Measurements from ENCODE around the gene KDM4B.
A peak's percentile ranks its signal among the peaks of the same experiment; 100 is the strongest.

The KDM4B gene

DNA sequence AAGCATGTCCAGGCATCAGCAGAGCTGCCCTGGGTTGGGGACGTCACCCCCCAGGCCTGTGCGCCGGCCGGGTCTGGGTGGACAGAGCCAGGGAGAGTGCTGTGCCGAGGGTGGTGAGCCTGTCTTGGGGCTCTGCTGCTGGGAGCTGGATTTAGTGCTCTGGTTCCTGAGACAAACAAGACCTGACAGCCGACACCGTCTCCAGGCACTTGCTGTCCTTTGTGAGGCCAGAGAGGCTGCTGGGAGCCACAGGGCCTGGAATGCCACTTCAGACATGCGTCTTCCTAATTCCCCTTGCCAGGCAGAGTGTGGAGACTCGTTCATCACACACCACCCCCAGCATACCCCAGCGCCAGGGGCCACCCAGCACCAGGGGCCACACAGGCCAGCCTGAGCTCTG lies 165.8 kb downstream of the KDM4B start:
- no peak for DNase-seq (ENCODE audit: low read depth in 2 of 2)

DNA sequence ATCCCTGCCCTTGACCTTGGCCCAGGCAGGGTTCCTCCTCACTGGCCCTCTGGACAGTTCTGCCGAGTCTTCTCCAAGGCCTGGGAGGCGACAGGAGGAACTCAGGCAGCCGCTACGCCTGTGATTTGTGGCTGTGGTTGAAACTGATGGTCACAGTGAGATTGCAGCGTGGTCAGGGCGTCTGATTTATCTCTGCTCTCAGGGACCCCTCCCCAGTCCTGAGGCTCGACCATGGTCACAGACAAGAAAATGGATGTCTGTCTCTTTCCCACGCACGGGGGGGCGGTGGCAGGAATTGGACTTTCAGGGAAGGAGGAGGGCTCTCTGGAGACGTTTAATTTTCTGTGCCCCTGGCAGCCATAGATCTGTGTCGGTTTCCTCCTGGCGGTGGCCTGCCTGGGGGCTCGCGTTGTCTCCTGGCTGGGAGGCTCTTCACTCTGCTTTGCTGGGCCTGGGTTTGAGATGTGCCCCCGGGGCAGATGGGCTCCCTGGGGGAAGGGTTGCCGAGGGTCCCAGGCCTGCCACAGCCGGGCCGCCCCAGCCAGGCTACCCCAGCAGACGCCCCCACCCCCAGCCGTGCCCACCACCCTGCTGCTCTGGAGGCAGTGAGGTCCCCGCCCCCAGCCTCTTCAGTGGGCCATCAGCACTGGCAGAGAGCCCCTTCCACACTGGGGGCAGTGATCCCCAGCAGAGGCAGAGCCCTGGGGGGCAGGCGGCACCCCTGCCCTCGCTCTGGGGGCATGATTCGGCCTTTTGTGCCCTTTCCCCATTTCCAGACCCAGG lies 167.4 kb downstream of the KDM4B start:
- no peak for DNase-seq (ENCODE audit: low read depth in 2 of 2)

DNA sequence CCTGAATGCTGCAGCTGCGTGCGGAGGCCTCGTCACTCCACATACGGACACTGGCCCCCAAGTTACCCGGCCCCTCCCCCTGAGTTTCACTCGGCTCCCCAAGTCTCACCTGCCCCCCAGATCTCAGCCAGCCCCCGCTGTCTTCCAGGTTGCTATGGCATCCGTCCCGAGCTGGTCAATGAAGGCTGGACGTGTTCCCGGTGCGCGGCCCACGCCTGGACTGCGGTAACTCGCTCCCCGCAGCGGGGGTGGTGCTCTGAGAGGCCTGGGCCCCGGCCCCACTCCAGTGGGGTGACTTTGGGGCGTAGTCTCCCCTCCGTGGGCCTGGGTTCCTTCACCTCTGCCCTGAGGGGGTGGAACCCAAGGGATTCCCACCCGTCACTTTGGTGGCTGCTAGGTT lies 168.2 kb downstream of the KDM4B start:
- DNase-seq (ENCODE audit: low read depth in 2 of 2), result no peak

DNA sequence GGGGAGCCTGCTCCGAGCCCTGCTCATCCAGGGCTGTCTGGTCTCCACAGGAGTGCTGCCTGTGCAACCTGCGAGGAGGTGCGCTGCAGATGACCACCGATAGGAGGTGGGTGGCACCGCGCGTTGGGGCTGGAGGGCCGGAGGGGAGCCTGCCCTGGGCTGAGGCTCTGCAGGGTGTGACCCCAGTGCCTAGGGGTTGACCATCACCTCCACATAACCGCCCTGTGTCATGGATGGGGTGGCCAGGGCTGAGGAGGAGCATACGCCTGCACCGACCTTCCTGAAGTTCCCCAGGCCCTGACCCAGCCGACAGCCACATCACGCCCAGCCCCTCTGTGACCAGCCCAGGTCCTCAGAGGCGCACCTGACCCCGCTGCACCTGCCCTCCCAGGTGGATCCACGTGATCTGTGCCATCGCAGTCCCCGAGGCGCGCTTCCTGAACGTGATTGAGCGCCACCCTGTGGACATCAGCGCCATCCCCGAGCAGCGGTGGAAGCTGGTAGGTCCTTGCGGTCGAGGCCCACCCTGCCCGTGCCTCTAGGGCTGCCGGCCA lies 168.7 kb downstream of the KDM4B start:
- DNase-seq (ENCODE audit: low read depth in 2 of 2), result no peak

DNA sequence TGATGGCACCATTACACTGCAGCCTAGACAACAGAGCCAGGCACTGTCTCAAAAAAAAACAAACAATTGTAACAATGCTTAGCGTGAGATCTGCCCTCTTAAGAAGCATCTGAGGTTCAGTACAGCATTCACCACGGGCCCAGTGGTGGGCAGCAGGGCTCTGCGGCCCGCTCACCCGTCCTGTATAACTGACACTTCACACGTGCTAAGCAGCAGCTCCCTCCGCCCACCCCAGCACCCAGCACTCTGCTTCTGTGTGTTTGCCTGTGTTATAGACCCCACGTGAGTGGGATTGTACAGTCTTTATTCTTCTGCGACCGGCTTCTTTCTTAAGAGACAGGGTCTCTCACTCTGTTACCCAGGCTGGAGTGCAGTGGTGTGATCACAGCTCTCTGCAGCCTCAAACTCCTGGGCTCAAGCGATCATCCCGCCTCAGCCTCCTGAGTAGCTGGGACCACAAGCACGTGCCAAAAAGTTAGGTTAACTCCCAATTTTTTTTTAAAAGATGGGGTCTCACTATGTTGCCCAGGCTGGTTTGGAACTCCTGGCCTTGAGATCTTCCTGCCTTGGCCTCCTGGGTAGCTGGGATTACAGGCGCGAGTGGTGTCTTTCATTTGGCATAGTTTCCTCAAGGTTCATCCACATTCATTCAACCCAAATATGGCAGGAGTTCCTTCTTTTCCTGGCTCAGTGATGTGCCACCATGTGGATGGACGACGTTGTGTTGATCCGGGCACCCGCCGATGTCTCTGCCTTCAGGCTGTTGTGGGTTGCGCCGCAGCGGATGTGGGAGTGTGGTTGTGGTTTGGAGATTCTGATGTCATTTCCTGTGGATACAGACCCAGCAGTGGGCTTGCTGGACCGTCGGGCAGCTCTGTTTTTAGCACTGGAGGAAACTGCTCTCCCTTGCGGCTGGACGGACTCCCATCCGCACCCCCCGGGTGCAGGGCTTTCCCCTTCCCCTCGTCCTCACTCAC lies 170.0 kb downstream of the KDM4B start:
- peak; percentile 32 to 83 for DNase-seq (ENCODE audit: low read depth in 2 of 2)

DNA sequence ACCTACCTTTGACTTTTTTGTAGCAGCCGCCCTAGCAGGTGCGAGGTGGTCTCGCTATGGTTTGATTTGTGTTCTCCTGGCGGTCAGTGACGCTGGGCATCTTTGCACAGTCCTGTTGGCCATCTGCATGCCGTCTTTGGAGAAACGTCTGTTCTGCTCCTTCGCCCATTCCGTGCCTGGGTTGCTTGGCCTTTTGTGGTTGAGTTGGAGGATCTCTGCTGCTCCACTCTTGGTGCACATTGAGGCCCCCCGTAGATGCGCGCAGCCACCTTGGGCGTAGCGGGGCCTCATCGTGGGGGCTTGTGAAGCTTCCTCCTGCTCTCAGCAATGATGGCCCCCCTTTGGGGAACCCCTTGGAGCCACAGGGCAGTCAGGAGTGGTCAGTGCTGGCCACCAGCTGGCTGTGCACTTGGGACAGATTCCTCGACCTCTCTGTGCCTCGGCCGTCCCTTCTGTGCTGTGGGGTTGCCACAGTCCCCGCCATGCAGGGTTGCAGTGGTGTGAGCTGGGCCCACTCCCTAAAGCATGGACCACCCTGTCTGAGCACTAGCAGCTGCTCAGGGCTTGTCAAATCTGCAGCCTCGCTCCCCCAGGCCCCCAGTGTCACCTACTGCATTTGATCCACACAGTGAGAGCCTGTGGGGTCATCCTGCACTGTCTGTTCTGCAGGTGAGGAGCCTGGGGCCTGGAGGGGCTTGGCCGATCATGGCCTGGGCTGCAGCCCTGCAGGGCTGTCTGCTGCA lies 170.8 kb downstream of the KDM4B start:
- no peak for DNase-seq (ENCODE audit: low read depth in 2 of 2)

DNA sequence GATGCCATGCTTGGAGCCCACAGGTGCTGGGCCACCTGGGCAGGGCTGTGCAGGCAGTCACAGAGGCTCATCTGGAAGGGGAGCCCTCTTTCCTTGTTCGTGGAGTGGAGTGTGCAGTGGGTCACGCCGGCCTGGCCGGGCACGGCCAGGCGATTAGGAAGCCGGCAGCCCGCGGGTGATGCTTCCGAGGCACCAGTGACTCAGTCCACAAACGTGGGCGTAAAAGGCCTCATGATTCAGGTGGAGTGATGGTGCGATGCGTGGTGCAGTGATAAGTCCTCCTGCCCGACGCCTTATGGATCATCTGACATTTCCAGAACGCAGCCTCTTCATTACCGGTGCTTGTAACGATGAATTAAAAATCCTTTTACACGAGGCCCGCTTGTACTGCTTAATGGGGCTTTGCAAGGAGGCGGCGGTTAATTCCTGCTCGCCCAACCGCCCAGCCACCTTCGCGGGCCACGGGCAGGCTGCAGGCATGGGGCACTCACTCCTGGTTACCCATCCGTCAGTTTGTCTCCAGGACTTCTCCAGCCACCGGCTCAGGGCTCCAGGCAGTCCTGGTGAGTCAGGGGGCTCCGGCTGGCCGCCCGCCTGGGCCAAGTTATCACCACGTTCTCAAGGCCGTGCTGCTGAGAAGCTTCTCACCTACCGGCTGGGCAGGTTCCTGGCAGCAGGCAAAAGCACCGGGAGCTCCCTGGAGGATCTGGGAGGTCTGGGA lies 172.4 kb downstream of the KDM4B start:
- no peak for DNase-seq (ENCODE audit: low read depth in 2 of 2)

DNA sequence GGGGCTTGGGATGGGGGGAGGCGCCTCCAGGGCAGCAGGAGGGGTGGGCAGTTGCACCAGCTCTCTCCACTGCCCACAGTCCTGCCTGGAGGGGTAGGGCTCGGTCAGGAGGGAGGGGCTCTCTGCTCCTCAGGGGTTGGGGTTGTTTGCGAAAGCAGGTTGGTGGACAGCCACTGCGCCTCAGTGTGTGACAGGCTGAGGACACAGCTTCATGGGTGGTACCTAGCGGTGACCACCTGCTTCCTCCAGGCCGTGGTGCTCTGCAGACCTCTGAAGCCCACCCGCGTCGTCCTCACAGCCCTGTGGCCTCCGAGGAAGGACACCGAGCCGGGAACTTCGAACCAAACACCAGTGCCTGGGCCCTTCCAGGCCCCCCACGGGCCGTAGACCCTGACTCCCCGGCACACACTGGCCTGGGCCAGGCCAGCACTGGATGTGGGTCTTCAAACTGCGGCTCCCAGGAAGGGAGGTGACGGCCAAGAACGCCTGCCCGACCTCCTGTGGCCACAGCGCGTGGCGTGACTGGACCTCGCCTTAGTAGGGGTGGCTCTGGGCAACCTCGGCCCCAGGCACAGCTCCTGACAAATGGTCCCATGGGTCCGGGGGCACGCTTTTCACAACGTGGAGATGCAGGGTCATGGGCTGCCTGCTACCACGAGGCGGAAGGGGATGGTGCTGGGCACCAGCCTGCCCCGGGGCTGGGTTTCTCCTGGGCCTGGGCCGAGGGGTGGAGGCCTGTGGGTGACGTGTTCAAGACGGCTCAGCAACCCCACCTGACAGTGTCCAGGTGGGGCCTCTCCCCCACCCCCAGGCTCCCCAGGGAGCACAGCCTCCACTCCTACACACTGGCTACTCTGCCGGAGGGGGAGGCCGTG lies 173.2 kb downstream of the KDM4B start:
- DNase-seq (ENCODE audit: low read depth in 2 of 2), result no peak

DNA sequence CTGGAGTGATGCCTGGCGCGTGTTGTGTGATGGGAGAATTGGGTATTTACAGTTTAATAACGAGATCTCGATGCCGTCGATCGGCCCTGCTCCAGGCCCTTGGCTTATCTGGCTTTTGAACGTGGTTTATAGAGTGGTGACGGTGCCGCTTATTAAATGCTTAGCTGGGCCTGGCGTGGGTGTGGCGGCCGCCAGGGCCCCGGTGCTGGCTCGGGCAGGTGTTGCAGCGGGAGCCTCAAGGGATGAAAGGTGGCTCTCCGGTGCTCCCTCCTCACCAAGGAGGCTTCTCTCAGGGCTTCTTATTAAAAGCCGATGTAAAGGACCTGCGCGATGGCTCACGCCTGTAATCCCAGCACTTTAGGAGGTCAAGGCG lies 173.8 kb downstream of the KDM4B start:
- DNase-seq (ENCODE audit: low read depth in 2 of 2), result no peak

DNA sequence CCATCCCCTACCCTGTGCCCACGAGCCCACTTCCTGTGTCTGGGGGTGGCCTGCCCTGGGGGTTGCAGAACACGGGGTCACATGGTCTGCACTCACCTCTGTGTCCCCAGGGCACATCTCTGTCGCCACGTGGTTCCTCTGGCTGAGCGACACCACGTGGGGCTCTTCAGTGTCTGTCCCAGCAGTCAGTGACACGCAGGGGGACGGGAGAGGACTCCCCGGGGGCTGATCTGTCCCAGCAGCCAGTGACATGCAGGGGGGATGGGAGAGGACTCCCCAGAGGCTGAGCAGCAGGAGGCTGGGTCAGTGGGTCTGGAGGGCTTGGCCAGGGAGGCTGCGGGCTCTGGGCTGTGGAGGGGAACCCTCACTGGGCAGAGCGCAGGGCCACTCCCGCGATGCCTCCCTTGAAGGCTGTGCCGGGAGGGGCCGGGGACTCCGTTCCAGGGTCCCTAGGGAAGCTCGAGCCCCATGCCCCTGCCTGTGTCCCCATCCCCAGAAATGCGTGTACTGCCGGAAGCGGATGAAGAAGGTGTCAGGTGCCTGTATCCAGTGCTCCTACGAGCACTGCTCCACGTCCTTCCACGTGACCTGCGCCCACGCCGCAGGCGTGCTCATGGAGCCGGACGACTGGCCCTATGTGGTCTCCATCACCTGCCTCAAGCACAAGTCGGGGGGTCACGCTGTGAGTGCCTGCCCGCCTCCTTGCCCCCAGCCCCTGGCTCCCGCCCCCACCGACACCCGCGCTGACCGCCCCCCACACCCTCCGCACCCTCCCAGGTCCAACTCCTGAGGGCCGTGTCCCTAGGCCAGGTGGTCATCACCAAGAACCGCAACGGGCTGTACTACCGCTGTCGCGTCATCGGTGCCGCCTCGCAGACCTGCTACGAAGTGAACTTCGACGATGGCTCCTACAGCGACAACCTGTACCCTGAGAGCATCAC lies 174.8 kb downstream of the KDM4B start:
- DNase-seq (ENCODE audit: low read depth in 2 of 2), result no peak

DNA sequence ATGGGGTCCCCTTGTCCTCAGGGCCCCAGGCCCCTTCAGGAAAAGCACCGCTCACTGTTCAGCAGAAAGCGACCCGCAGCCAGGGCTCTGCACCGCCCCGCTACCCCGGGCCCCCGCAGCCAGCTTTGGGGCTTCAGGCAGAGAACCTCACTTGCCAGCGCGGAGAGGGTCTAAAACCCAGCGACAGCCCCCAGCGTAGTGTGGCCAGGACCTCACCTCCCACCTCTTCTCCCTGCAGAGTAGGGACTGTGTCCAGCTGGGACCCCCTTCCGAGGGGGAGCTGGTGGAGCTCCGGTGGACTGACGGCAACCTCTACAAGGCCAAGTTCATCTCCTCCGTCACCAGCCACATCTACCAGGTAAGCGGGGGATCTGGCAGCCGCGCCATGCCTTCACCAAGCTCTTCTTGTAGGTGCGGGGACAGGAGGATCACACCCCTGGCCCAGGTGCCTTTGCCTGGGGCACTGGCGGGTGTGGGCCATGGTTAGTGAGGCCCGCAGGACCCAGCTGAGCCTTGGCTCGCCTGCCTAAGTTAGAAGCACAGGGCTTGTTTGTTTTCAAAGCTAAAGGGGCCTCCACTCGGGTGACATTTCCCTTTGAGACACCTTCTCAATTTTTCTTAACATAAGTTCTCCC lies 175.7 kb downstream of the KDM4B start:
- DNase-seq (ENCODE audit: low read depth in 2 of 2), result no peak

DNA sequence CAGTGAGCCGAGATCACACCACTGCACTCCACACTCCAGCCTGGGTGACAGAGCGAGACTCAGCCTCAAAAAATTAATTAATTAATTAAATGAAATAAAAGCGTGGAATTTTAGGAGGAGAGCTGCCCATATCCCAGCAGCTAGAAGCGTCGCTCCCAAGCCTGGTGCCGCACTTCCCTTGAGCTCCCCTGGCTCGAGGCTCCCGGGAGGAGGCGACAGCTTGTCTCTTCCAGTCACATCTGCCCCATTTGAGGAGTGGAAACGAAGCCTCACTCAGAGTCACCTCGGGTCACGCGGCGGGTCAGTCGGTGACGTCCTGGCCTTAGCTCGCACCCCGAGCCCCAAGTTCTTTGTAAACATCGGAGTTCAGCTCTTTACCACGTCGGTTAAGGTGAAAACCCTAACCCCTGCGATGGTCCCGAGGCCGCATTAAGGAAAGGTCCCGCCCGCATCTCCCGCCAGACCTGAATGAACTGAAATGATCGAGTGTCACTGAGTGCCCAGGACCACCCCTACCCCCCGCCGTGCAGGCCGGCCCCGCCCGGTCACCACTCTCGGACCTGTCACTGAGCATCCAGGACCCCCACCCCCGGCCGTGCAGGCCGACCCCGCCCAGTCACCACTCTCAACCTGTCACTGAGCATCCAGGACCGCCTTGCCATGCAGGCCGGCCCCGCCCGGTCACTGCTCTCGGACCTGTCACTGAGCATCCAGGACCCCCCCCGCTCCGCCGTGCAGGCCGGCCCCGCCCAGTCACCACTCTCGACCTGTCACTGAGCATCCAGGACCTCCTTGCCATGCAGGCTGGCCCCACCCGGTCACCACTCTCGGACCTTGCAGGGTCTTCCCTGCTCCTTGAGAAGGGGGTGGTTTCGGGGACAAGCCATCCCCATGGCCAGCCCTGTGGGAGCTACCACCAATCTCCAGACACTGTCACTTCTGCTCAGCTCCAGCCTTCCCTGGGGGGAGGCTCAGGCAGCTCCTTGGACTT lies 176.9 kb downstream of the KDM4B start:
- DNase-seq (ENCODE audit: low read depth in 2 of 2), result no peak

DNA sequence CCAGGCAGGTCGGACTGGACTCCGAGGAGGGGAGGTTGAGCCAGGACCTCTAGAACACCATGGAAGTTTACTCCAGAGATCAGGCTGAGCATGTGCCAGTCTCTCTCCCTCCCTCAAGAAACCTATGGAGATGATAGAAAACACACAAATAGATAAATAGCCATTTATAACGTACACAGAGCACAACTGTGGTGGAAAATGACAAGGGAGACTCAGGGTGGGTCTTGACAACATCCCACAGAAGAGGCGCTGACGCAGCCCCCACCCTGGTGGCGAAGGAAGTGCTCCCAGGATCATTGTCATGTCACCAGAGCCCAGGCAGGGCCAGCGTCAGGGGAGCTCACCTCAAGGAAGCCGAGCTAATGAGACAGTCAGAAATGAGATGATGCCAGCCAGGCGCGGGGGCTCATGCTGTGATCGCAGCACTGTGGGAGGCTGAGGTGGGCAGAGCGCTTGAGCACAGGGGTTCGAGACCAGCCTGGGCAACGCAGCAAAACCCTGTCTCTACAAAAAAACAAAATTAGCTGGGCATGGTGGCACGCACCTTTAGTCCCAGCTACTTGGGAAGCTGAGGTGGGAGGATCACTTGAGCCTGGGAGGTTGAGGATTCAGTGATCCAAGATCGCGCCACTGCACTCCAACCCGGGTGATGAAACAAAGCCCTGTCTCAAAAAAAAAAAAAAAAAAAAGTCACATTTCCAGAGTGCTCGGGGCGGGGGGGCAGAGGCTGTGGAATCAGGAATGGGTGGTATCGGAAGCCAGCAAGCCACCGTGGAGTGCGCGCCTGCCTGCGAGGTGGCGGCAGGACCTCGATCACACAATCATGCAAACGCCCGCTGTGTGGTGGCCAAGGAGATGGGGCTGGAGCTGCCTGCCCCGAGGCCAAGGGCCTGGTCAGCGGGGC lies 178.4 kb downstream of the KDM4B start:
- no peak for DNase-seq (ENCODE audit: low read depth in 2 of 2)

DNA sequence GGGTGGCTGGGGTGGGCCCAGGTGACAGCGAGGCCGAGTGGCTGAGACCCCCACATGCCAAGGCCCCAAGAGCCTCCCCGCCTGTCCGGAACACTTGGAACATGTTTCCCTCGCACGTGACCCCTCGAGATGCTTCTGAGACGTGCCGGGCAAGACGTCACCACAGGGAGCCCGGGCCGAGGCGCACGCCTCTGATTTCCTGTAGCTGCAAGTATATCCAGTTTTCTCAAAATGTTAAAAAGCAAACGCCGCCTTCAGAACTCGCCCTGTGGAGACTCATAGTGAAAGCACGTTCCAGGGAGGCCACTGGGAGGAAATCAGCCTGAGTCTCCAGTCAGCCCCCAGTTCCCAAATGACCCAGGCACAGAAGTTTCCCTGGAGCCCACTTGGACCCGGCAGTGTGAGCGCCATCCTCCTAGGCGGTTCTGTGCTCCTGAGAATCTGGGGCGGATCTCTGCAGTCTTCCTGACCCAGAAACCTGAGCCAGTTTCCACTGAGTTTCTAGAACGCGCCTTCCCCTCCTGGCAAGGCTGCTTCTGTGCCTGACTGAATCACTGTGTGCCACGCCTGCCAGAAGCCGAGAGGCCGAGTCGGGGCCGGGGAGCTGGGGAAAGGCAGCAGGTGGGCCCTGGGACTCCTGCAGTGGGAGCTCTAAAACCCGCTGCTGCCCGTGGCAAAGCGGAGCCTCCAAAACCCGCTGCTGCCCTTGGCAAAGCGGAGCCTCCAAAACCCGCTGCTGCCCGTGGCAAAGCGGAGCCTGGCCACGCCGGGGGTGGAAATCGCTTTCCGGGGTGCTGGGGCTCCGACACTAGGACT lies 179.3 kb downstream of the KDM4B start:
- no peak for DNase-seq (ENCODE audit: low read depth in 2 of 2)

DNA sequence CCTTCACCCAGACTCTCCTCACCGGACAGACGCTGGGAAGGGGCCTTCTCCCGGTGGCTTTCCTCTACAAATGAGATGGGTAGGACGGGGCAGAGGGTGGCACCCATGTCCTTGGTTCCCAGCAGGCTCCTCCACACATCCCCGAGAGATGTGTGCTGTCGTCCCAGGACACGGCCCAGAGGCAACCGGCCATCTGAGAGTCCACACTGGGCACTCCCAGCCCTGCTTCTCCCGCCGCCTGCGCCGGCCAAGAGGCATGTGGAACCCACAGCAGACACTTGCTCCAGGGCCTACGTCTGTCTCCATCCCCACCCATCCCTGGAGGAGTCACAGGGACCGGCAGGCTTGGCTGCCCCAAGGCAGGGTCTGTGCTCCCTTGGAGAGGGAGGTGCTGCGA lies 179.9 kb downstream of the KDM4B start:
- DNase-seq (ENCODE audit: low read depth in 2 of 2), result no peak

Measured in stimulated activated CD4-positive, alpha-beta T cell treated with anti-CD3 and anti-CD28 coated beads, Interleukin-12 subunit alpha, Interleukin-12 subunit beta, amount 100 ng/mL, for 24 hours (primary cell).